Smooth muscle cell of the brain vasculature (primary cell): Measurements from ENCODE around the gene LGALS9C.
A peak's percentile ranks its signal among the peaks of the same experiment; 100 is the strongest.
"Not testable (repeated sequence)": the region's sequence is repeated elsewhere in the genome, so short reads cannot be mapped to it uniquely, and the experiment has no call there.

Experiments used
- DNase-seq: peaks from one replicate; pipeline ENCODE4 v3.0.0-alpha.2; 2012; ENCODE audit warnings: low read depth, low spot score

LGALS9C gene

GRCh38 chr17:18478362-18478761 lies 1.8 kb downstream of the LGALS9C start:
- DNase-seq, result peak; percentile 4

- not testable (repeated sequence) for DNase-seq
These were observed 2.5 kb downstream of the LGALS9C start for GRCh38 chr17:18478977-18479595.

- DNase-seq, result not testable (repeated sequence)
These were observed 5.2 kb downstream of the LGALS9C start for GRCh38 chr17:18481775-18482174.

GRCh38 chr17:18485936-18486464 lies 9.4 kb downstream of the LGALS9C start:
- DNase-seq, result not testable (repeated sequence)

GRCh38 chr17:18487633-18488032 lies 11.0 kb downstream of the LGALS9C start:
- DNase-seq, result not testable (repeated sequence)

GRCh38 chr17:18488622-18489021 lies 12.0 kb downstream of the LGALS9C start:
- DNase-seq, result not testable (repeated sequence)

GRCh38 chr17:18490016-18490415 lies 13.4 kb downstream of the LGALS9C start:
- not testable (repeated sequence) for DNase-seq

- DNase-seq, result not testable (repeated sequence)
These were observed 16.3 kb downstream of the LGALS9C start for GRCh38 chr17:18492712-18493480.

GRCh38 chr17:18494250-18494768 lies 17.7 kb downstream of the LGALS9C start:
- DNase-seq, result not testable (repeated sequence)

- not testable (repeated sequence) for DNase-seq
These were observed 20.5 kb downstream of the LGALS9C start for GRCh38 chr17:18497044-18497443.

- not testable (repeated sequence) for DNase-seq
These were observed 22.5 kb downstream of the LGALS9C start for GRCh38 chr17:18499100-18499499.

GRCh38 chr17:18499756-18500155 lies 23.2 kb downstream of the LGALS9C start:
- DNase-seq, result not testable (repeated sequence)

- not testable (repeated sequence) for DNase-seq
These were observed 23.7 kb downstream of the LGALS9C start for GRCh38 chr17:18500281-18500680.

- DNase-seq, result not testable (repeated sequence)
These were observed 24.2 kb downstream of the LGALS9C start for GRCh38 chr17:18500816-18501215.

GRCh38 chr17:18503221-18503620 lies 26.6 kb downstream of the LGALS9C start:
- not testable (repeated sequence) for DNase-seq

- not testable (repeated sequence) for DNase-seq
These were observed 31.1 kb downstream of the LGALS9C start for GRCh38 chr17:18507729-18508128.

- not testable (repeated sequence) for DNase-seq
These were observed 32.1 kb downstream of the LGALS9C start for GRCh38 chr17:18508667-18509066.

GRCh38 chr17:18521100-18521499 lies 44.5 kb downstream of the LGALS9C start:
- not testable (repeated sequence) for DNase-seq

- DNase-seq, result not testable (repeated sequence)
These were observed 48.4 kb downstream of the LGALS9C start for GRCh38 chr17:18525015-18525414.

GRCh38 chr17:18526168-18526800 lies 49.7 kb downstream of the LGALS9C start:
- DNase-seq, result not testable (repeated sequence)

- not testable (repeated sequence) for DNase-seq
These were observed 50.8 kb downstream of the LGALS9C start for GRCh38 chr17:18527354-18527753.

GRCh38 chr17:18528435-18528834 lies 51.8 kb downstream of the LGALS9C start:
- DNase-seq, result not testable (repeated sequence)
